Nephron (organoid): Measurements from ENCODE around the gene ITCH.

Source experiments
- H3K27ac Mint-ChIP-seq, 3 experiments: 2 replicates each; pipeline ENCODE4 v1.8.0; 2020; ENCODE audit warnings: mixed read lengths in 3 of 3, mild to moderate bottlenecking in 2 of 3, moderate library complexity in 1 of 3
- H3K27me3 Mint-ChIP-seq: 2 replicates; pipeline ENCODE4 v1.8.0; 2021; ENCODE audit warnings: low read depth, mild to moderate bottlenecking, moderate library complexity, mixed read lengths
- H3K36me3 Mint-ChIP-seq: 2 replicates; pipeline ENCODE4 v1.8.0; 2020; ENCODE audit warnings: low read depth, mixed read lengths
- H3K4me1 Mint-ChIP-seq: 2 replicates; pipeline ENCODE4 v1.8.0; 2020; ENCODE audit warnings: mixed read lengths
- H3K4me3 Mint-ChIP-seq, 3 experiments: 2 replicates each; pipeline ENCODE4 v1.8.0; 2020; ENCODE audit warnings: mild to moderate bottlenecking in 3 of 3, mixed read lengths in 3 of 3, moderate library complexity in 2 of 3
- H3K9me3 Mint-ChIP-seq: 2 replicates; pipeline ENCODE4 v1.8.0; 2020; ENCODE audit warnings: mixed read lengths
- TF ChIP-seq, protein P1 (sequence below), 3 experiments: fragments of 200-600 bp; sonication (generic); IDR thresholded peaks; one replicate each; pipeline ENCODE4 v1.5.0; 2021; ENCODE audit warnings: antibody characterized with exemption in 3 of 3; ENCODE audit not compliant: unreplicated experiment in 3 of 3

The ITCH gene

GRCh38 chr20:34544109-34544796 lies 181.2 kb downstream of the ITCH start:
- Mint-ChIP-seq H3K36me3 (peaks cover 29% of the 10 kb centered on the region), H3K27me3 (peaks cover 8% of the 10 kb centered on the region), H3K4me3 (peak overlapping the region in 1 of 3 experiments; percentile 40), H3K27ac (peak overlapping the region in 1 of 3 experiments; percentile 12), H3K9me3 (no peaks in the 10 kb centered on the region), H3K4me1 (peaks cover 24% of the 10 kb centered on the region)
- TF ChIP-seq, protein P1, sequence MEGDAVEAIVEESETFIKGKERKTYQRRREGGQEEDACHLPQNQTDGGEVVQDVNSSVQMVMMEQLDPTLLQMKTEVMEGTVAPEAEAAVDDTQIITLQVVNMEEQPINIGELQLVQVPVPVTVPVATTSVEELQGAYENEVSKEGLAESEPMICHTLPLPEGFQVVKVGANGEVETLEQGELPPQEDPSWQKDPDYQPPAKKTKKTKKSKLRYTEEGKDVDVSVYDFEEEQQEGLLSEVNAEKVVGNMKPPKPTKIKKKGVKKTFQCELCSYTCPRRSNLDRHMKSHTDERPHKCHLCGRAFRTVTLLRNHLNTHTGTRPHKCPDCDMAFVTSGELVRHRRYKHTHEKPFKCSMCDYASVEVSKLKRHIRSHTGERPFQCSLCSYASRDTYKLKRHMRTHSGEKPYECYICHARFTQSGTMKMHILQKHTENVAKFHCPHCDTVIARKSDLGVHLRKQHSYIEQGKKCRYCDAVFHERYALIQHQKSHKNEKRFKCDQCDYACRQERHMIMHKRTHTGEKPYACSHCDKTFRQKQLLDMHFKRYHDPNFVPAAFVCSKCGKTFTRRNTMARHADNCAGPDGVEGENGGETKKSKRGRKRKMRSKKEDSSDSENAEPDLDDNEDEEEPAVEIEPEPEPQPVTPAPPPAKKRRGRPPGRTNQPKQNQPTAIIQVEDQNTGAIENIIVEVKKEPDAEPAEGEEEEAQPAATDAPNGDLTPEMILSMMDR (IDR thresholded peaks at IDR 0.05; ENCODE audit: unreplicated experiment in 3 of 3) = no peak

GRCh38 chr20:34546751-34547181 lies 183.7 kb downstream of the ITCH start:
- H3K27ac Mint-ChIP-seq = no peak overlapping the region
- H3K4me1 Mint-ChIP-seq = peaks cover 24% of the 10 kb centered on the region
- H3K9me3 Mint-ChIP-seq = no peaks in the 10 kb centered on the region
- H3K36me3 Mint-ChIP-seq = peaks cover 7% of the 10 kb centered on the region
- no peak overlapping the region for H3K4me3 Mint-ChIP-seq
- TF ChIP-seq, protein P1 (IDR thresholded peaks at IDR 0.05; ENCODE audit: unreplicated experiment in 3 of 3) = no peak
- H3K27me3 Mint-ChIP-seq = peaks cover 8% of the 10 kb centered on the region

DNA sequence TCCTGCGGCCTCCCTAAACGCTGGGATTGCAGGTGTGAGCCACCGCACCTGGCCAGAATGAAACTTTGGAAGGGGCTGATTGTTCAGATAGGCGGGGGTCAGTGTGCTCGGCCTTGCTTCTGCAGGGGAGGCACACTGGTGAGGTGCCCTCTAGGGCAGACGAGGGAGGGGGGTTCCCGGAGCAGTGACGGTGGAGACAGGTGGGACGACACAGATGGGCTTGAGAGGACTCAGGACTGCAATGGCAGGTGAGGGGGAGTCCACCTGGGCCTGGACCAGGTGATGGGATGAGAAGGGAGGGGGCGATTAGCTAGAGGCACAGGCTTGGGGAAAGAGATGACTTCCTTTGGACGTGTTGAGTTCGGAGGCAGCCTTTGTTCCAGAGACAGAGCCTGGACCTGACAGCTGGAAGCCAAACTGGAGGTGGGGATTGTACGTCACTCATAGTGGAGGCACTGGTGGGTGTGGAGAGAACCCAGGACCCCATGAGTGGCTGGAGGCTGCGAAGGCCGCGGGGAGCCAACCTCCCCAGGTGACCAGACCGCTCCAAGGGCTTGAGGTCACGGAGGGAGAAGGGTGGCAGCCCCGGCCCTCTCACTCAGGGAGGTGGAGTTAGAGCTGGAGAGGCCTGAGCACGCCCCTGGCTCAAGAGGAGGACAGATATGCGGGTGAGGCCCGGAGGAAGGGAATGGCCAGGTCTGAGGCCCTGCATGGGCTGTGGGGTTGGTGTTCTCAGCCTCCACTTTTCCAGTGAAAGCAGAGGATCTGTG lies 185.0 kb downstream of the ITCH start:
- H3K4me1 Mint-ChIP-seq = peaks cover 24% of the 10 kb centered on the region
- no peaks in the 10 kb centered on the region for H3K9me3 Mint-ChIP-seq
- no peak overlapping the region for H3K27ac Mint-ChIP-seq
- TF ChIP-seq, protein P1 (IDR thresholded peaks at IDR 0.05; ENCODE audit: unreplicated experiment in 3 of 3) = no peak
- no peak overlapping the region for H3K4me3 Mint-ChIP-seq
- H3K36me3 Mint-ChIP-seq = peaks cover 4% of the 10 kb centered on the region
- H3K27me3 Mint-ChIP-seq = peaks cover 8% of the 10 kb centered on the region

GRCh38 chr20:34549291-34549928 lies 186.3 kb downstream of the ITCH start:
- H3K27me3 Mint-ChIP-seq = peaks cover 8% of the 10 kb centered on the region
- H3K36me3 Mint-ChIP-seq = no peaks in the 10 kb centered on the region
- no peaks in the 10 kb centered on the region for H3K9me3 Mint-ChIP-seq
- no peak overlapping the region for H3K27ac Mint-ChIP-seq
- H3K4me3 Mint-ChIP-seq = no peak overlapping the region
- TF ChIP-seq, protein P1 (IDR thresholded peaks at IDR 0.05; ENCODE audit: unreplicated experiment in 3 of 3) = no peak
- H3K4me1 Mint-ChIP-seq = peaks cover 16% of the 10 kb centered on the region

DNA sequence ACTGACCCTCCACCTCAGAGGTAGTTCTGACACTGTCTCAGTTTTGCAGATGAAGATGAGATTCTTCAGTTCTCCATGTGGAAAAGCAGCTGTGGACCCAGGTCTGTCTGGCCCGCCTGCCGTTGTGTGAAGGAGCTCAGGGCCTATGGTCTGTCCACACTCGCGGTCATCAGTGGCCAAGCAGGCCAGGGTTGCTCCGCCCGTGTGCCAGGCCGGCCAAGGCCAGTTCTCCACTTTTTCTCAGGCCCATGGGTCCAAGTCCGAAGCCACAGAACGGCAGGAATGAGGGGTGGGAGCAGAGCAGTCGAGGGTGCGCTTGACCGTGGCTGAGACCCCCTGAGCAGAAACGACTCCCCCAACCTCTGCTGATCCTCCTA lies 186.8 kb downstream of the ITCH start:
- peaks cover 8% of the 10 kb centered on the region for H3K27me3 Mint-ChIP-seq
- no peaks in the 10 kb centered on the region for H3K36me3 Mint-ChIP-seq
- no peaks in the 10 kb centered on the region for H3K9me3 Mint-ChIP-seq
- peaks cover 11% of the 10 kb centered on the region for H3K4me1 Mint-ChIP-seq
- H3K27ac Mint-ChIP-seq = no peak overlapping the region
- no peak overlapping the region for H3K4me3 Mint-ChIP-seq
- TF ChIP-seq, protein P1 (IDR thresholded peaks at IDR 0.05; ENCODE audit: unreplicated experiment in 3 of 3) = no peak
